ENCODE measurements around the gene SMIM20. TPM values are rescaled to one million over a fixed set of nuclear protein-coding genes. Genes with fewer than 3 reads are reported as not detected.
A peak's percentile ranks its signal among the peaks of the same experiment; 100 is the strongest.
"Not testable (repeated sequence)": the region's sequence is repeated elsewhere in the genome, so short reads cannot be mapped to it uniquely, and the experiment has no call there.

SMIM20 gene
- polyA plus RNA-seq (2011; rRNA removed) (38.6 and 55.5 TPM in 2 replicates), polyA minus RNA-seq (2011; rRNA and poly(A)+ RNA removed) (3.6 and 8.5 TPM in 2 replicates)

- ChIA-PET POLR2A (interaction anchor here (0.6 to 1.0 kb wide), 4 partner anchors 15 to 469 kb away, joined by 3 to 5 read pairs (median 3); no protein-coding TSS in a partner anchor), CTCF (interaction anchor here (1.8 kb wide), 1 partner anchor 146 kb away, joined by 7 read pairs; no protein-coding TSS in a partner anchor)
- no peaks in the 10 kb centered on the region for H3K9me3 ChIP-seq (ENCODE audit: control insufficient read depth, insufficient read depth, low read length)
Measured at GRCh38 chr4:25913851-25914669, at the start of gene SMIM20. Gene SMIM20 (plus strand): TSS chr4:25914220. CDS start chr4:25914314, 94 bp downstream.

GRCh38 chr4:25865586-25865985, 48.4 kb upstream of the SMIM20 start:
- ChIA-PET CTCF (interaction anchor here (0.8 kb wide), 1 partner anchor 11 kb away, joined by 4 read pairs; no protein-coding TSS in a partner anchor), POLR2A (interaction anchor here (0.9 kb wide), 1 partner anchor 48 kb away, joined by 3 read pairs; the partner anchor contains the start of gene SMIM20)
- Histone ChIP-seq H3K27ac (ENCODE audit: low read depth, low read length) (no peak overlapping the region), H3K9me3 (ENCODE audit: control insufficient read depth, insufficient read depth, low read length) (no peaks in the 10 kb centered on the region; the same call in 1 of the 2 replicates), H3K4me3 (ENCODE audit: low read depth, low read length) (no peak overlapping the region), H3K27me3 (ENCODE audit: control insufficient read depth, insufficient read depth, low read length) (peaks cover 4% of the 10 kb centered on the region)
- TF ChIP-seq, protein P1, sequence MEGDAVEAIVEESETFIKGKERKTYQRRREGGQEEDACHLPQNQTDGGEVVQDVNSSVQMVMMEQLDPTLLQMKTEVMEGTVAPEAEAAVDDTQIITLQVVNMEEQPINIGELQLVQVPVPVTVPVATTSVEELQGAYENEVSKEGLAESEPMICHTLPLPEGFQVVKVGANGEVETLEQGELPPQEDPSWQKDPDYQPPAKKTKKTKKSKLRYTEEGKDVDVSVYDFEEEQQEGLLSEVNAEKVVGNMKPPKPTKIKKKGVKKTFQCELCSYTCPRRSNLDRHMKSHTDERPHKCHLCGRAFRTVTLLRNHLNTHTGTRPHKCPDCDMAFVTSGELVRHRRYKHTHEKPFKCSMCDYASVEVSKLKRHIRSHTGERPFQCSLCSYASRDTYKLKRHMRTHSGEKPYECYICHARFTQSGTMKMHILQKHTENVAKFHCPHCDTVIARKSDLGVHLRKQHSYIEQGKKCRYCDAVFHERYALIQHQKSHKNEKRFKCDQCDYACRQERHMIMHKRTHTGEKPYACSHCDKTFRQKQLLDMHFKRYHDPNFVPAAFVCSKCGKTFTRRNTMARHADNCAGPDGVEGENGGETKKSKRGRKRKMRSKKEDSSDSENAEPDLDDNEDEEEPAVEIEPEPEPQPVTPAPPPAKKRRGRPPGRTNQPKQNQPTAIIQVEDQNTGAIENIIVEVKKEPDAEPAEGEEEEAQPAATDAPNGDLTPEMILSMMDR (IDR thresholded peaks at IDR 0.05; ENCODE audit: low read depth, low read length) = no peak
- no peak for DNase-seq (ENCODE audit: low read depth, low spot score)

More at GRCh38 chr4:25913851-25914669, at the start of gene SMIM20:
- H3K27me3 ChIP-seq (ENCODE audit: control insufficient read depth, insufficient read depth, low read length) = no peaks in the 10 kb centered on the region
- peak; percentile 75 for DNase-seq (ENCODE audit: low read depth, low spot score)
- peak within 1 kb of the TSS; percentile 80 for H3K4me3 ChIP-seq (ENCODE audit: low read depth, low read length)
- TF ChIP-seq, protein P1 (IDR thresholded peaks at IDR 0.05; ENCODE audit: low read depth, low read length) = no peak
- H3K27ac ChIP-seq (ENCODE audit: low read depth, low read length) = peak within 1 kb of the TSS; percentile 78

DNA sequence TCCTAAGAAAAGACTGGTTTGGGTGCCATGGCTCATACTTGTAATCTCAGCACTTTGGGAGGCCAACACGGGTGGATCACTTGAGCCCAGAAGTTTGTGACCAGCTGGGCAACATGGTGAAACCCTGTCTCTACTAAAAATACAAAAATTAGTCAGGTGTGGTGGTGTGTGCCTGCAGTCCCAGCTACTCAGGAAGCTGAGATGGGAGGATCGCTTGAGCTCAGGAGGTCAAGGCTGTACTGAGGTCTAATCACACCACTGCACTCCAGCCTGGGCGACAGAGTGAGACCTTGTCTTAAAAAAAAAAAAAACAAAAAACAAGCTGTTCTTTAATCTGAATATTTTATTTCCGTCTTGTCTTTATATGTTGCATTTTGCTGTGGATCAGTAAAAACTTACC, 47.6 kb upstream of the SMIM20 start:
- ChIA-PET POLR2A (interaction anchor here (0.9 kb wide), 1 partner anchor 47 kb away, joined by 3 read pairs; the partner anchor contains the start of gene SMIM20), CTCF (interaction anchor here (0.6 kb wide), 1 partner anchor 461 kb away, joined by 10 read pairs; no protein-coding TSS in a partner anchor)
- not testable (repeated sequence) for H3K27ac ChIP-seq (ENCODE audit: low read depth, low read length); H3K9me3 ChIP-seq (ENCODE audit: control insufficient read depth, insufficient read depth, low read length); H3K27me3 ChIP-seq (ENCODE audit: control insufficient read depth, insufficient read depth, low read length); H3K4me3 ChIP-seq (ENCODE audit: low read depth, low read length); DNase-seq (ENCODE audit: low read depth, low spot score)

DNA sequence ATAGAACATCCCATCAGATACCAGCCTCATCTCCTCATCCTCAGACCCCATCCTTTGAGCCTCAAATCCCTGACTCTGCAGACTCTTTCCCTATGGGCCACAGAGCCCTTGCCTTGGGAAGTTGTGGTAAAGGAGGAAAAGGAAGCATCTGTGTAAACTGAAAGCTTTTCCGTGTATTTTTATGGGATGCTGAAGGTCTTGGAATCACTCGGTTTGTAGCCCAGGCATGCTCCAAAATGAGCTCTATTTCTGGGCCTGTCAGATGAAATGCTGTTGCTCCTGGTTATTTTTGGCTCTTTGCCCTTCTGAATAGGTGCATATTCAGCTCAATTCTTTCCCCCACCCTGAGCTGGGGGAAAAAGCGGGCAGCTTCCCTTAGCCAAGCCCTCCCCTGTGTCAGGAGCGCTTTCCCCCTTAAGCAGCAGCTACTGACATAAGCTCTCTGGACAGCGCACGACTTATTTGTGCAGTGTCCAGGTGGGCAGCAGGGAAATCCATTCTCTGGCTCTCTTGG, 46.2 kb upstream of the SMIM20 start:
- no peak overlapping the region for H3K4me3 ChIP-seq (ENCODE audit: low read depth, low read length)
- TF ChIP-seq, protein P1 (IDR thresholded peaks at IDR 0.05; ENCODE audit: low read depth, low read length) = no peak
- DNase-seq (ENCODE audit: low read depth, low spot score) = no peak
- no peak overlapping the region for H3K27ac ChIP-seq (ENCODE audit: low read depth, low read length)
- no peaks in the 10 kb centered on the region; the same call in 1 of the 2 replicates for H3K9me3 ChIP-seq (ENCODE audit: control insufficient read depth, insufficient read depth, low read length)
- CTCF ChIA-PET = no interaction called here
- POLR2A ChIA-PET = no interaction called here
- H3K27me3 ChIP-seq (ENCODE audit: control insufficient read depth, insufficient read depth, low read length) = peaks cover 4% of the 10 kb centered on the region

DNA sequence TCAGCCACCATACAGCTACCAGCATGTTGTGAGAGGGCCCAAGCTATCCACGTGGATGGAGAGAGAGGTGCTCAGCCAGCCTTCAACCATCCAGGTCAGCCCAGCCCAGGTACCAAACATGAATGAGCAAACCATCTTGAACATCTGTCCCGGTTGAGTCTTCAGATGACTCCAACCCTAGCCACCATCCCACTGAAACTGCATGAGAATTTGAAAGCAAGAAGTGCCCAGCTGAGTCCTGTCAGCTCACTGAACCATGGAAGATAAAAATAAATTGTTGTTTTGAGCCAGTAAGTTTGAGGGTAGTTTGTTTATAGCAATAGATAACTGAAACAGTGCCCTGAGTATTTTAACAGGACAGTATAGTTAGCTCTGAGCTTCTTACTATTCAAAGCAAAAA, 43.9 kb upstream of the SMIM20 start:
- no peak overlapping the region for H3K27ac ChIP-seq (ENCODE audit: low read depth, low read length)
- peaks cover 4% of the 10 kb centered on the region for H3K27me3 ChIP-seq (ENCODE audit: control insufficient read depth, insufficient read depth, low read length)
- TF ChIP-seq, protein P1 (IDR thresholded peaks at IDR 0.05; ENCODE audit: low read depth, low read length) = no peak
- ChIA-PET POLR2A (no interaction called here), CTCF (interaction anchor here (0.7 kb wide), 1 partner anchor 53 kb away, joined by 3 read pairs; no protein-coding TSS in a partner anchor)
- no peak for DNase-seq (ENCODE audit: low read depth, low spot score)
- no peak overlapping the region for H3K4me3 ChIP-seq (ENCODE audit: low read depth, low read length)
- no peaks in the 10 kb centered on the region for H3K9me3 ChIP-seq (ENCODE audit: control insufficient read depth, insufficient read depth, low read length)
